HepG2 (cell line): ENCODE results near the gene TRIM66. TPM values are rescaled to one million over a fixed set of nuclear protein-coding genes. Genes with fewer than 3 reads are reported as not detected.
A peak's percentile ranks its signal among the peaks of the same experiment; 100 is the strongest.

Experiments used
- ATAC-seq: fragments of 200-7000 bp; cut with Tn5 transposase; 3 replicates; pipeline ENCODE4 v1.9.1; 2020; ENCODE audit warnings: mild to moderate bottlenecking, moderate library complexity
- BruUV-seq: library from RNA; stranded (reverse); fragments of 400-500 nt; replicated peaks from 2 replicates; lab custom pipeline; 2021; lab: Mats Ljungman, UMichigan
- CTCF ChIA-PET: fragments of 300-600 bp; formaldehyde crosslinking; extraction: SDS; loops from one replicate; lab custom pipeline; 2021; ENCODE audit warnings: low total read pairs, inconsistent platforms, low intra/inter-chr PET ratio; lab: Yijun Ruan, JAX
- POLR2A ChIA-PET: fragments of 350-600 bp; sonication (Branson Sonifier 250); formaldehyde crosslinking; loops from one replicate; lab custom pipeline; 2020; ENCODE audit warnings: antibody characterized with exemption, inconsistent platforms; lab: Yijun Ruan, JAX
- DNase-seq: peaks from one replicate; pipeline ENCODE4 v3.0.0-alpha.2; 2015; ENCODE audit warnings: low spot score
- FAIRE-seq: peaks from 3 replicates; lab custom pipeline; 2011; peaks lifted over from hg19 to GRCh38; lab: Jason Lieb, UNC
- H2AFZ ChIP-seq: one replicate; pipeline ENCODE4 v1.6.1; 2011; ENCODE audit warnings: low read length, inconsistent platforms
- H3K27ac ChIP-seq: fragments of 300-600 bp; 3 replicates; pipeline ENCODE4 v1.8.0; 2011; ENCODE audit warnings: mixed run types, mild to moderate bottlenecking, mixed read lengths, low read length, inconsistent platforms; ENCODE audit not compliant: insufficient read depth; ENCODE audit errors: extremely low read length
- H3K27me3 ChIP-seq, 2 experiments: fragments of 200-600 bp in 1 of 2; 2 replicates in 1 of 2; 3 replicates in 1 of 2; pipeline versions ENCODE4 v1.6.0 to v1.8.0; 2011; ENCODE audit warnings: low read length in 2 of 2, mild to moderate bottlenecking in 2 of 2, moderate library complexity in 2 of 2, inconsistent platforms in 1 of 2; ENCODE audit not compliant: insufficient read depth in 2 of 2, control insufficient read depth in 1 of 2
- H3K36me3 ChIP-seq, 2 experiments: fragments of 200-600 bp in 1 of 2; replicated peaks in 1 of 2; 2 replicates in 1 of 2; 3 replicates in 1 of 2; pipeline versions ENCODE4 v1.5.1 to v1.8.0; 2011; ENCODE audit warnings: low read length in 2 of 2, inconsistent platforms in 1 of 2; ENCODE audit not compliant: insufficient read depth in 2 of 2, control insufficient read depth in 1 of 2
- H3K4me1 ChIP-seq: 2 replicates; pipeline ENCODE4 v1.5.1; 2012; ENCODE audit warnings: low read length, inconsistent platforms; ENCODE audit not compliant: insufficient read depth
- H3K4me2 ChIP-seq: 2 replicates; pipeline ENCODE4 v1.6.0; 2011; ENCODE audit warnings: low read depth, low read length, inconsistent platforms
- H3K4me3 ChIP-seq, 3 experiments: fragments of 200-600 bp in 1 of 3; sonication (generic), shearing (Covaris generic) in 1 of 3; replicated peaks in 1 of 3; 2 replicates each; pipeline ENCODE4 v1.5.1; 2011 to 2016; ENCODE audit warnings: low read length in 3 of 3, inconsistent platforms in 2 of 3, low read depth in 2 of 3, mild to moderate bottlenecking in 2 of 3, control low read depth in 1 of 3, mixed read lengths in 1 of 3; ENCODE audit not compliant: insufficient read depth in 1 of 3
- H3K79me2 ChIP-seq: one replicate; pipeline ENCODE4 v1.6.1; 2011; ENCODE audit warnings: low read length, inconsistent platforms; ENCODE audit not compliant: insufficient read depth
- H3K9ac ChIP-seq: 2 replicates; pipeline ENCODE4 v1.6.0; 2011; ENCODE audit warnings: mild to moderate bottlenecking, low read depth, low read length, inconsistent platforms; ENCODE audit not compliant: insufficient read depth
- H3K9me3 ChIP-seq: 2 replicates; pipeline ENCODE4 v1.5.1; 2012; ENCODE audit warnings: mild to moderate bottlenecking, low read length
- H4K20me1 ChIP-seq: 2 replicates; pipeline ENCODE4 v1.6.0; 2011; ENCODE audit warnings: inconsistent platforms, mild to moderate bottlenecking, low read length, moderate library complexity; ENCODE audit not compliant: insufficient read depth
- HNRNPH1 ChIP-seq: fragments of 200-400 bp; formaldehyde crosslinking; optimal IDR thresholded peaks from 2 replicates; pipeline ENCODE3; 2017; ENCODE audit warnings: mild to moderate bottlenecking, low read depth, low read length
- MED1 ChIP-seq: sonication (generic); formaldehyde crosslinking; IDR thresholded peaks from 2 replicates; pipeline ENCODE4 v1.4.0; 2020; ENCODE audit warnings: missing genetic modification reagents
- MIER2 ChIP-seq: IDR thresholded peaks from 2 replicates; pipeline ENCODE4 v1.6.1; 2016; ENCODE audit warnings: missing biosample characterization, missing genetic modification reagents
- NFYB ChIP-seq: sonication (generic); formaldehyde crosslinking; IDR thresholded peaks from 2 replicates; pipeline ENCODE4 v1.4.0; 2020; ENCODE audit warnings: missing genetic modification reagents
- NFYC ChIP-seq: IDR thresholded peaks from 2 replicates; pipeline ENCODE4 v1.6.1; 2016; ENCODE audit warnings: missing genetic modification reagents, missing compliant biosample characterization
- SP2 ChIP-seq: sonication (generic); formaldehyde crosslinking; IDR thresholded peaks from 2 replicates; pipeline ENCODE4 v1.5.1; 2020; ENCODE audit warnings: mild to moderate bottlenecking, missing genetic modification reagents
- ZC3H13 ChIP-seq: sonication (generic); formaldehyde crosslinking; IDR thresholded peaks from 2 replicates; pipeline ENCODE4 v1.8.1; 2023; ENCODE audit warnings: mild to moderate bottlenecking, missing genetic modification reagents, moderate library complexity
- ZNF263 ChIP-seq: sonication (generic); formaldehyde crosslinking; IDR thresholded peaks from 2 replicates; pipeline ENCODE4 v1.4.0; 2020; ENCODE audit warnings: missing genetic modification reagents
- ZNF724P ChIP-seq: sonication (generic); formaldehyde crosslinking; IDR thresholded peaks from 2 replicates; pipeline ENCODE4 v1.8.0; 2022; ENCODE audit warnings: missing genetic modification reagents, borderline replicate concordance
- ZNF776 ChIP-seq: sonication (generic); formaldehyde crosslinking; IDR thresholded peaks from 2 replicates; pipeline ENCODE4 v1.4.0; 2020; ENCODE audit warnings: mild to moderate bottlenecking, missing genetic modification reagents
- WGBS: methylation state at CpG from one replicate; pipeline ENCODE4 v1.1.6; 2017; ENCODE audit warnings: low lambda C conversion rate; 5-methylcytosine and 5-hydroxymethylcytosine counted together
- in situ Hi-C: cut with HindIII; loops from 2 replicates; pipeline ENCODE4 v1.10.0; 2017; ENCODE audit warnings: low pct_unique_long_range_greater_than_20kb; ENCODE audit not compliant: extremely low pct_ligation_motif_present
- intact Hi-C: fragments of 100-400 bp; cut with micrococcal nuclease; formaldehyde crosslinking; loops from one replicate; pipeline ENCODE4 v1.10.0; 2022; ENCODE audit not compliant: unreplicated experiment
- polyA plus RNA-seq, 8 experiments: library from polyadenylated mRNA; depleted of rRNA in 3 of 8; stranded (reverse) in 7 of 8; unstranded in 1 of 8; fragments of >200 nt; fragmentation: Illumina TruSeq in 4 of 8; extraction: Trizol in 4 of 8; gene quantifications; 2 replicates each; pipeline versions ENCODE4 v1.2.1 to v1.2.3, GENCODE V29; 2011 to 2016; ENCODE audit warnings: low read depth in 4 of 8, missing spikeins in 1 of 8, mixed read lengths in 1 of 8; ENCODE audit not compliant: insufficient read depth in 1 of 8
- total RNA-seq, 5 experiments: library from RNA; depleted of rRNA; stranded (reverse); fragments of >200 nt; fragmentation: Illumina TruSeq; extraction: Trizol; gene quantifications; 2 replicates each; pipeline ENCODE4 v1.2.3, GENCODE V29; 2016; ENCODE audit warnings: low read depth in 1 of 5
- TF ChIP-seq, protein P1 (sequence below): IDR thresholded peaks from 2 replicates; pipeline ENCODE4 v1.6.1; 2016; ENCODE audit warnings: control low read depth

Gene TRIM66
- total and polyA plus RNA-seq, 2 of the 13 experiments (the other 11 are each of a cell fraction or from before 2014, with no cell fraction given) = 4.9 to 6.1 TPM

DNA sequence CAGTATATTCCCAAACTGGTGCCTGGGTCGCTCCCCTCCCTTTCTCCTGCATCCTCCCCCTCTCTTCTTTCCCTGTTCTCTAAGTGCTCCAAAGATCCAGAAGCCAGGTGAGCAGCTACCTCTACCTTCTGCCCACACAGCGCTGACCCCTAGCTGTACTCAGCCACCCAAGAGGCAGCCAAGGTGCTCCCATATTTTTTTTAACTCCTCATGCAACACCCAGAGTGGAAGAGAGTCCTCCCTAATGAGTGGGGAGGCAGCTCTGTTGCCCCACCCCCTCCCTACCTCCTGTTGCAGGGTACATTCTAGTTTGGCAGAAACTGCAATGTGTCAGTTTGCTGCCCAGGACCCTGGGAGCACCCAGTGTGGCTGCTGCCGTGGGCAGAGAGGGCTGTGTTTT, 40.3 kb upstream of the TRIM66 start:
- H3K27ac ChIP-seq = no peak overlapping the region
- no peak overlapping the region for H3K9ac ChIP-seq
- H3K4me1 ChIP-seq = peaks cover 52% of the 10 kb centered on the region
- POLR2A ChIA-PET = interaction anchor here (0.6 to 0.8 kb wide), 2 partner anchors 23 to 41 kb away, joined by 3 read pairs; partner anchors contain the start of genes RPL27A and TRIM66
- H3K9me3 ChIP-seq = no peaks in the 10 kb centered on the region
- no TSS peak for BruUV-seq
- no peak for TF ChIP-seq HNRNPH1
- TF ChIP-seq ZNF263 (CRISPR knock-in tag) = peak; percentile 88
- in situ Hi-C loops (no loop called here), intact Hi-C loops (no loop called here)
- FAIRE-seq (no peak), ATAC-seq (no peak), DNase-seq (no peak)
- 95% methylated on average over 3 of the region's 3 CpGs for WGBS
- H3K4me2 ChIP-seq = no peak overlapping the region
- H3K4me3 ChIP-seq = no peak overlapping the region
- H3K27me3 ChIP-seq = no peaks in the 10 kb centered on the region
- no peaks in the 10 kb centered on the region for H3K79me2 ChIP-seq
- CTCF ChIA-PET = no interaction called here
- H3K36me3 ChIP-seq = no peaks in the 10 kb centered on the region
- no peaks in the 10 kb centered on the region for H4K20me1 ChIP-seq
- H2AFZ ChIP-seq = no peak overlapping the region

DNA sequence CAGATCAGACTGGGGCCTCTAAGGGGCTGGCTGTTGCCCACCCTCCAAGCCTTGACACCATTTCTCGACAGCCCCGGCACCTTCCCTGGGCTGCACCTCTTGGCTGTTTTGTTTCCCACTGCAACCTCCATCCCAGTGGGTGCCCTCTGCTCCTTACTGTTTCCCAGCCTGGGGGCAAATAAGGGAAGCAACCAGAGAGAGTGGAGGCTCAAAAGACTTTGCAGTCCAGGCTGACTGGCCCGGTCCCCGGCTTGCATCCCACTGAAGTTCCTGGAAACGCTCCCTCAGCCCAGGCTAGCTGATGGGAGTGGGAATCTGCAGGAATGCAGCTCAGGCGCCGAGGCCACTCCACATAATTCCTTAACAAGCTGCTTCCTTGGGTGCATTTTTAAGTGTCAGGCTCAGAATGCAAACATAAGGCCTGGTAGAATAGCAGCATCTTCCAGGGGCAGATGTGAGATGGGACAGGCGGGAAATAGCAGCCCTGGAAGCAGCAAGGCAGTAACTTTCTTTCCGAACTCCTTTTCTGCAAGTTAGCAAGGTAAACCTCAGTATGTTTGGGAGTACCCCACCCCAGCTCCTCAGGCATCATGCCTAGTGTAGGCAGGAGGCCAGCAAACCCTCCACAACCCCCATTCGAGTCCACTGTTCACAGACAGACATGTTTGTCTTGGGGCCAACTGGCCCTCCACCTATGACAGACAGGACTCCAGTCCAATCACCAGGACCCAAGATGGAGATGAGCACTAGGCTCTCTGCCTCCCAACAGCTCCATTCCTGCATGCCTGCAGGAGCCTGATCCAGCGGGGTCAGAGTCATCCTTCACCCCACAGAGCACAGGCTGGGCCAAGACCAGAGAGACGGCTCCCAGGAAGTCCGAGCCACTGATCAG, 39.4 kb upstream of the TRIM66 start:
- no TSS peak for BruUV-seq
- H3K4me1 ChIP-seq = peaks cover 62% of the 10 kb centered on the region
- no peaks in the 10 kb centered on the region for H3K36me3 ChIP-seq
- in situ Hi-C loops = no loop called here
- no peaks in the 10 kb centered on the region for H4K20me1 ChIP-seq
- no peaks in the 10 kb centered on the region for H3K79me2 ChIP-seq
- intact Hi-C loops = loop anchor here (2.0 kb wide), 1 partner anchor 21 kb away; no protein-coding TSS in a partner anchor
- H3K27me3 ChIP-seq = no peaks in the 10 kb centered on the region
- TF ChIP-seq ZNF776 (CRISPR knock-in tag) = no peak
- TF ChIP-seq ZC3H13 = no peak
- TF ChIP-seq MIER2 (CRISPR knock-in tag) = no peak
- peak; percentile 75 for TF ChIP-seq NFYC (CRISPR knock-in tag)
- TF ChIP-seq NFYB (CRISPR knock-in tag) = peak; percentile 74
- peak; percentile 74 for TF ChIP-seq SP2
- no peak for TF ChIP-seq MED1 (CRISPR knock-in tag)
- no peak for TF ChIP-seq ZNF724P (CRISPR knock-in tag)
- 0 out of 2 replicates have a peak, but pooled peaks have one; percentile 38 for TF ChIP-seq ZNF263 (CRISPR knock-in tag)
- TF ChIP-seq, protein P1, sequence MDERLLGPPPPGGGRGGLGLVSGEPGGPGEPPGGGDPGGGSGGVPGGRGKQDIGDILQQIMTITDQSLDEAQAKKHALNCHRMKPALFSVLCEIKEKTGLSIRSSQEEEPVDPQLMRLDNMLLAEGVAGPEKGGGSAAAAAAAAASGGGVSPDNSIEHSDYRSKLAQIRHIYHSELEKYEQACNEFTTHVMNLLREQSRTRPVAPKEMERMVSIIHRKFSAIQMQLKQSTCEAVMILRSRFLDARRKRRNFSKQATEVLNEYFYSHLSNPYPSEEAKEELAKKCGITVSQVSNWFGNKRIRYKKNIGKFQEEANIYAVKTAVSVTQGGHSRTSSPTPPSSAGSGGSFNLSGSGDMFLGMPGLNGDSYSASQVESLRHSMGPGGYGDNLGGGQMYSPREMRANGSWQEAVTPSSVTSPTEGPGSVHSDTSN (CRISPR knock-in tag) = peak; percentile 85
- no peak for FAIRE-seq
- ATAC-seq = peak; percentile 51
- H3K4me2 ChIP-seq = no peak overlapping the region
- 84% methylated on average over 9 of the region's 13 CpGs for WGBS
- peak; percentile 62 for DNase-seq
- CTCF ChIA-PET = no interaction called here
- no peak overlapping the region for H3K27ac ChIP-seq
- POLR2A ChIA-PET = interaction anchor here (0.5 to 2.6 kb wide), 4 partner anchors 22 to 88 kb away, joined by 3 to 9 read pairs (median 3); partner anchors contain the start of genes RPL27A and TRIM66
- H3K9ac ChIP-seq = no peak overlapping the region
- H3K4me3 ChIP-seq = no peak overlapping the region
- H2AFZ ChIP-seq = no peak overlapping the region
- H3K9me3 ChIP-seq = no peaks in the 10 kb centered on the region
